HEK293 (cell line): ENCODE measurements around the gene TOP2A.

Experiments
- CTCF ChIA-PET: fragments of 350-600 bp; formaldehyde crosslinking; extraction: SDS; loops from one replicate; lab custom pipeline; 2021; ENCODE audit warnings: antibody characterized with exemption; lab: Yijun Ruan, JAX
- POLR2A ChIA-PET: fragments of 300-600 bp; formaldehyde crosslinking; extraction: SDS; loops from one replicate; lab custom pipeline; 2020; ENCODE audit warnings: antibody characterized with exemption, inconsistent platforms; lab: Yijun Ruan, JAX
- H3K27ac ChIP-seq: fragments of 200-500 bp; sonication (Bioruptor generic); 2 replicates; pipeline ENCODE4 v1.5.1; 2014; ENCODE audit warnings: low read depth, low read length, control low read depth, inconsistent platforms; ENCODE audit errors: extremely low read depth
- H3K36me3 ChIP-seq, 2 experiments: fragments of 200-500 bp in 1 of 2; sonication (Bioruptor generic) in 1 of 2; 1 replicate in 1 of 2; 2 replicates in 1 of 2; pipeline ENCODE4 v1.5.1; 2014 to 2017; ENCODE audit warnings: inconsistent platforms in 2 of 2, low read length in 2 of 2; ENCODE audit not compliant: control insufficient read depth in 2 of 2, insufficient read depth in 1 of 2
- H3K4me1 ChIP-seq: fragments of 200-500 bp; sonication (Bioruptor generic); 2 replicates; pipeline ENCODE4 v1.5.1; 2014; ENCODE audit warnings: mild to moderate bottlenecking, low read length, inconsistent platforms; ENCODE audit not compliant: control insufficient read depth, insufficient read depth
- H3K4me3 ChIP-seq: 2 replicates; pipeline ENCODE4 v1.5.1; 2011; ENCODE audit warnings: low read depth, mild to moderate bottlenecking, control low read depth, low read length, moderate library complexity
- H3K9me3 ChIP-seq: fragments of 200-500 bp; sonication (Bioruptor generic); 2 replicates; pipeline ENCODE4 v1.5.1; 2014; ENCODE audit warnings: low read depth, low read length, inconsistent platforms; ENCODE audit not compliant: control insufficient read depth, insufficient read depth
- EGR2 ChIP-seq: fragments of 450-650 bp; formaldehyde crosslinking; IDR thresholded peaks from 2 replicates; pipeline ENCODE4 v1.5.1; 2016; ENCODE audit warnings: low read depth, missing biosample characterization, missing genetic modification characterization
- GLIS1 ChIP-seq: fragments of 450-650 bp; formaldehyde crosslinking; IDR thresholded peaks from 2 replicates; pipeline ENCODE4 v1.5.1; 2016; ENCODE audit warnings: missing biosample characterization, missing genetic modification characterization
- MYNN ChIP-seq: fragments of 450-650 bp; formaldehyde crosslinking; IDR thresholded peaks from 2 replicates; pipeline ENCODE4 v1.5.1; 2016; ENCODE audit warnings: missing biosample characterization, missing genetic modification characterization, borderline replicate concordance
- PRDM2 ChIP-seq: fragments of 450-650 bp; formaldehyde crosslinking; IDR thresholded peaks from 2 replicates; pipeline ENCODE4 v1.5.1; 2016; ENCODE audit warnings: missing biosample characterization, missing genetic modification characterization, borderline replicate concordance
- ZBTB17 ChIP-seq: fragments of 450-650 bp; formaldehyde crosslinking; IDR thresholded peaks from 2 replicates; pipeline ENCODE4 v1.5.1; 2016; ENCODE audit warnings: missing biosample characterization, missing genetic modification characterization
- ZBTB8A ChIP-seq: fragments of 450-650 bp; formaldehyde crosslinking; IDR thresholded peaks from 2 replicates; pipeline ENCODE4 v1.5.1; 2016; ENCODE audit warnings: missing biosample characterization, missing genetic modification characterization
- ZEB2 ChIP-seq: fragments of 450-650 bp; formaldehyde crosslinking; IDR thresholded peaks from 2 replicates; pipeline ENCODE4 v1.5.1; 2016; ENCODE audit warnings: missing biosample characterization, missing genetic modification characterization
- ZIC2 ChIP-seq: fragments of 450-650 bp; formaldehyde crosslinking; IDR thresholded peaks from 2 replicates; pipeline ENCODE4 v1.5.1; 2016; ENCODE audit warnings: missing biosample characterization, missing genetic modification characterization
- ZNF10 ChIP-seq: fragments of 450-650 bp; formaldehyde crosslinking; IDR thresholded peaks from 2 replicates; pipeline ENCODE4 v1.5.1; 2017; ENCODE audit warnings: missing biosample characterization, missing genetic modification characterization
- ZNF133 ChIP-seq: fragments of 450-650 bp; formaldehyde crosslinking; IDR thresholded peaks from 2 replicates; pipeline ENCODE4 v1.5.1; 2016; ENCODE audit warnings: missing biosample characterization, missing genetic modification characterization
- ZNF169 ChIP-seq: fragments of 450-650 bp; formaldehyde crosslinking; IDR thresholded peaks from 2 replicates; pipeline ENCODE4 v1.5.1; 2016; ENCODE audit warnings: missing biosample characterization, missing genetic modification characterization
- ZNF211 ChIP-seq: fragments of 450-650 bp; formaldehyde crosslinking; IDR thresholded peaks from 2 replicates; pipeline ENCODE4 v1.5.1; 2016; ENCODE audit warnings: low read depth, missing biosample characterization, missing genetic modification characterization
- ZNF335 ChIP-seq: fragments of 450-650 bp; formaldehyde crosslinking; conservative IDR thresholded peaks from 2 replicates; pipeline ENCODE4 v1.5.1; 2016; ENCODE audit warnings: missing biosample characterization, missing genetic modification characterization
- ZNF391 ChIP-seq: fragments of 450-650 bp; formaldehyde crosslinking; IDR thresholded peaks from 2 replicates; pipeline ENCODE4 v1.5.1; 2016; ENCODE audit warnings: low read depth, missing biosample characterization, missing genetic modification characterization, borderline replicate concordance
- ZNF416 ChIP-seq: fragments of 450-650 bp; formaldehyde crosslinking; IDR thresholded peaks from 2 replicates; pipeline ENCODE4 v1.5.1; 2016; ENCODE audit warnings: missing biosample characterization, missing genetic modification characterization
- ZNF501 ChIP-seq: fragments of 450-650 bp; formaldehyde crosslinking; IDR thresholded peaks from 2 replicates; pipeline ENCODE4 v1.5.1; 2016; ENCODE audit warnings: missing biosample characterization, missing genetic modification characterization
- ZNF580 ChIP-seq: fragments of 450-650 bp; formaldehyde crosslinking; IDR thresholded peaks from 2 replicates; pipeline ENCODE4 v1.5.1; 2016; ENCODE audit warnings: missing biosample characterization, missing genetic modification characterization
- ZNF768 ChIP-seq: fragments of 450-650 bp; formaldehyde crosslinking; IDR thresholded peaks from 2 replicates; pipeline ENCODE4 v1.5.1; 2018; ENCODE audit warnings: missing biosample characterization, mild to moderate bottlenecking, missing genetic modification characterization
- ZNF785 ChIP-seq: fragments of 450-650 bp; formaldehyde crosslinking; IDR thresholded peaks from 2 replicates; pipeline ENCODE4 v1.5.1; 2016; ENCODE audit warnings: missing biosample characterization, missing genetic modification characterization
- ZXDB ChIP-seq: fragments of 450-650 bp; formaldehyde crosslinking; IDR thresholded peaks from 2 replicates; pipeline ENCODE4 v1.5.1; 2016; ENCODE audit warnings: missing biosample characterization, missing genetic modification characterization
- TF ChIP-seq, protein P1 (sequence below): fragments of 450-650 bp; formaldehyde crosslinking; IDR thresholded peaks from 2 replicates; pipeline ENCODE4 v1.5.1; 2016; ENCODE audit warnings: missing biosample characterization, missing genetic modification characterization

TOP2A gene

GRCh38 chr17:40442392-40443195, 24.9 kb upstream of the TOP2A start:
- H3K4me1 ChIP-seq, result no peaks in the 10 kb centered on the region; the same call in 1 of the 2 replicates
- no peak overlapping the region for H3K4me3 ChIP-seq
- 0 out of 2 replicates have a peak, but pooled peaks have one; percentile 35 for TF ChIP-seq ZEB2 (tag by site-specific recombination)
- 0 out of 2 replicates have a peak, but pooled peaks have one; percentile 12 for TF ChIP-seq ZNF335
- no peak for TF ChIP-seq ZNF416 (tag by site-specific recombination)
- TF ChIP-seq ZNF785 (tag by site-specific recombination), result no peak
- TF ChIP-seq GLIS1 (tag by site-specific recombination), result peak; percentile 62
- peak; percentile 80 for TF ChIP-seq ZIC2 (tag by site-specific recombination)
- H3K36me3 ChIP-seq, result no peaks in the 10 kb centered on the region
- ChIA-PET CTCF (interaction anchor here (0.7 to 9.9 kb wide), 8 partner anchors 7 to 118 kb away, joined by 3 to 194 read pairs (median 8); no protein-coding TSS in a partner anchor), POLR2A (interaction anchor here (0.7 to 2.2 kb wide), 3 partner anchors 25 to 34 kb away, joined by 3 to 13 read pairs (median 7); partner anchors contain the start of gene TOP2A)
- no peaks in the 10 kb centered on the region for H3K9me3 ChIP-seq
- H3K27ac ChIP-seq, result no peak overlapping the region

GRCh38 chr17:40440166-40440565, 22.5 kb upstream of the TOP2A start:
- H3K36me3 ChIP-seq, result no peaks in the 10 kb centered on the region
- TF ChIP-seq ZNF501 (no peak), EGR2 (tag by site-specific recombination) (no peak), MYNN (tag by site-specific recombination) (no peak), ZNF580 (tag by site-specific recombination) (no peak), ZNF391 (tag by site-specific recombination) (no peak), ZNF768 (tag by site-specific recombination) (no peak), PRDM2 (tag by site-specific recombination) (no peak), ZNF133 (tag by site-specific recombination) (no peak), ZXDB (tag by site-specific recombination) (no peak), ZNF416 (tag by site-specific recombination) (no peak), ZNF169 (tag by site-specific recombination) (no peak), ZBTB8A (tag by site-specific recombination) (no peak), ZNF10 (tag by site-specific recombination) (no peak), ZNF211 (tag by site-specific recombination) (no peak), ZBTB17 (tag by site-specific recombination) (no peak)
- TF ChIP-seq, protein P1, sequence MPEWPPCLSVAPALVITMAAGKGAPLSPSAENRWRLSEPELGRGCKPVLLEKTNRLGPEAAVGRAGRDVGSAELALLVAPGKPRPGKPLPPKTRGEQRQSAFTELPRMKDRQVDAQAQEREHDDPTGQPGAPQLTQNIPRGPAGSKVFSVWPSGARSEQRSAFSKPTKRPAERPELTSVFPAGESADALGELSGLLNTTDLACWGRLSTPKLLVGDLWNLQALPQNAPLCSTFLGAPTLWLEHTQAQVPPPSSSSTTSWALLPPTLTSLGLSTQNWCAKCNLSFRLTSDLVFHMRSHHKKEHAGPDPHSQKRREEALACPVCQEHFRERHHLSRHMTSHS (tag by site-specific recombination), result no peak
- TF ChIP-seq, all 188 proteins: peak for 0
- Histone ChIP-seq H3K27ac (no peak overlapping the region), H3K9me3 (no peaks in the 10 kb centered on the region), H3K4me3 (no peak overlapping the region), H3K4me1 (no peaks in the 10 kb centered on the region; the same call in 1 of the 2 replicates)
- ChIA-PET POLR2A (no interaction called here), CTCF (interaction anchor here (0.6 to 9.9 kb wide), 16 partner anchors 10 to 818 kb away, joined by 3 to 194 read pairs (median 6); partner anchors contain the start of gene TOP2A)
